ENCODE data around the gene NTRK2.

- TF ChIP-seq, protein P1, sequence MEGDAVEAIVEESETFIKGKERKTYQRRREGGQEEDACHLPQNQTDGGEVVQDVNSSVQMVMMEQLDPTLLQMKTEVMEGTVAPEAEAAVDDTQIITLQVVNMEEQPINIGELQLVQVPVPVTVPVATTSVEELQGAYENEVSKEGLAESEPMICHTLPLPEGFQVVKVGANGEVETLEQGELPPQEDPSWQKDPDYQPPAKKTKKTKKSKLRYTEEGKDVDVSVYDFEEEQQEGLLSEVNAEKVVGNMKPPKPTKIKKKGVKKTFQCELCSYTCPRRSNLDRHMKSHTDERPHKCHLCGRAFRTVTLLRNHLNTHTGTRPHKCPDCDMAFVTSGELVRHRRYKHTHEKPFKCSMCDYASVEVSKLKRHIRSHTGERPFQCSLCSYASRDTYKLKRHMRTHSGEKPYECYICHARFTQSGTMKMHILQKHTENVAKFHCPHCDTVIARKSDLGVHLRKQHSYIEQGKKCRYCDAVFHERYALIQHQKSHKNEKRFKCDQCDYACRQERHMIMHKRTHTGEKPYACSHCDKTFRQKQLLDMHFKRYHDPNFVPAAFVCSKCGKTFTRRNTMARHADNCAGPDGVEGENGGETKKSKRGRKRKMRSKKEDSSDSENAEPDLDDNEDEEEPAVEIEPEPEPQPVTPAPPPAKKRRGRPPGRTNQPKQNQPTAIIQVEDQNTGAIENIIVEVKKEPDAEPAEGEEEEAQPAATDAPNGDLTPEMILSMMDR (IDR thresholded peaks at IDR 0.05; ENCODE audit: low read depth, low read length, poor library complexity, severe bottlenecking) = no peak
- TF ChIP-seq EZH2phosphoT487 (IDR thresholded peaks at IDR 0.05; ENCODE audit: borderline replicate concordance, low read length) = no peak
Observed at GRCh38 chr9:84697042-84697441, 27.5 kb downstream of the NTRK2 start.
